Measurements from ENCODE around the gene WWC2. TPM values are rescaled to one million over a fixed set of nuclear protein-coding genes. Genes with fewer than 3 reads are reported as not detected.

The WWC2 gene
- polyA plus RNA-seq, 2 of the 4 experiments (the other 2 are of a cell fraction) = 14.9 to 26.9 TPM

- Histone ChIP-seq H3K4me2 (no peak overlapping the region), H3K9me3 (no peaks in the 10 kb centered on the region), H3K4me1 (no peaks in the 10 kb centered on the region), H3K4me3 (no peak overlapping the region), H3K27ac (no peak overlapping the region)
- ATAC-seq (no peak), FAIRE-seq (no peak), DNase-seq (ENCODE audit: low read depth in 1 of 2, low spot score in 1 of 2) (no peak)
- CTCF ChIA-PET = no interaction called here
- WGBS (ENCODE audit: missing lambda C conversion rate) = 88% methylated on average over 18 of the region's 20 CpGs
- POLR2A ChIA-PET = no interaction called here
- no peak for TF ChIP-seq CHD4 (IDR thresholded peaks at IDR 0.05; ENCODE audit: borderline replicate concordance)
- TF ChIP-seq CEBPB (IDR thresholded peaks at IDR 0.05) = no peak
- TF ChIP-seq MYC (IDR thresholded peaks at IDR 0.05; ENCODE audit: borderline replicate concordance, low read length) = no peak
- TF ChIP-seq ATOH8 (CRISPR knock-in tag; IDR thresholded peaks at IDR 0.05; ENCODE audit: low read depth) = no peak
- TF ChIP-seq ZC3H11A (IDR thresholded peaks at IDR 0.05) = no peak
- no peak for TF ChIP-seq RNF2 (IDR thresholded peaks at IDR 0.05; ENCODE audit: borderline replicate concordance, low read depth)
- no peak for TF ChIP-seq ZSCAN20 (CRISPR knock-in tag; IDR thresholded peaks at IDR 0.05)
- TF ChIP-seq HES2 (IDR thresholded peaks at IDR 0.05) = no peak
- no peak for TF ChIP-seq KDM5A (IDR thresholded peaks at IDR 0.05)
- no peak for TF ChIP-seq TP53 (CRISPR knock-in tag; IDR thresholded peaks at IDR 0.05)
- no peak for TF ChIP-seq JUN (IDR thresholded peaks at IDR 0.05)
- TF ChIP-seq TFCP2L1 (CRISPR knock-in tag; IDR thresholded peaks at IDR 0.05) = no peak
- TF ChIP-seq RAD21 (conservative IDR thresholded peaks at IDR 0.05 in 1 of 2, IDR thresholded peaks at IDR 0.05 in 1 of 2) = no peak
- TF ChIP-seq FOXS1 (CRISPR knock-in tag; IDR thresholded peaks at IDR 0.05) = no peak
- no peak for TF ChIP-seq HDAC2 (IDR thresholded peaks at IDR 0.05)
- no peak for TF ChIP-seq RCOR1 (IDR thresholded peaks at IDR 0.05; ENCODE audit: low read depth, low read length)
- TF ChIP-seq, protein P1, sequence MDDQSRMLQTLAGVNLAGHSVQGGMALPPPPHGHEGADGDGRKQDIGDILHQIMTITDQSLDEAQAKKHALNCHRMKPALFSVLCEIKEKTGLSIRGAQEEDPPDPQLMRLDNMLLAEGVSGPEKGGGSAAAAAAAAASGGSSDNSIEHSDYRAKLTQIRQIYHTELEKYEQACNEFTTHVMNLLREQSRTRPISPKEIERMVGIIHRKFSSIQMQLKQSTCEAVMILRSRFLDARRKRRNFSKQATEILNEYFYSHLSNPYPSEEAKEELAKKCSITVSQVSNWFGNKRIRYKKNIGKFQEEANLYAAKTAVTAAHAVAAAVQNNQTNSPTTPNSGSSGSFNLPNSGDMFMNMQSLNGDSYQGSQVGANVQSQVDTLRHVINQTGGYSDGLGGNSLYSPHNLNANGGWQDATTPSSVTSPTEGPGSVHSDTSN (IDR thresholded peaks at IDR 0.05) = no peak
- TF ChIP-seq EHF (CRISPR knock-in tag; IDR thresholded peaks at IDR 0.05) = no peak
- no peak for TF ChIP-seq SMC3 (IDR thresholded peaks at IDR 0.05)
Observed at GRCh38 chr4:183356173-183356830, 257.2 kb downstream of the WWC2 start.

DNA sequence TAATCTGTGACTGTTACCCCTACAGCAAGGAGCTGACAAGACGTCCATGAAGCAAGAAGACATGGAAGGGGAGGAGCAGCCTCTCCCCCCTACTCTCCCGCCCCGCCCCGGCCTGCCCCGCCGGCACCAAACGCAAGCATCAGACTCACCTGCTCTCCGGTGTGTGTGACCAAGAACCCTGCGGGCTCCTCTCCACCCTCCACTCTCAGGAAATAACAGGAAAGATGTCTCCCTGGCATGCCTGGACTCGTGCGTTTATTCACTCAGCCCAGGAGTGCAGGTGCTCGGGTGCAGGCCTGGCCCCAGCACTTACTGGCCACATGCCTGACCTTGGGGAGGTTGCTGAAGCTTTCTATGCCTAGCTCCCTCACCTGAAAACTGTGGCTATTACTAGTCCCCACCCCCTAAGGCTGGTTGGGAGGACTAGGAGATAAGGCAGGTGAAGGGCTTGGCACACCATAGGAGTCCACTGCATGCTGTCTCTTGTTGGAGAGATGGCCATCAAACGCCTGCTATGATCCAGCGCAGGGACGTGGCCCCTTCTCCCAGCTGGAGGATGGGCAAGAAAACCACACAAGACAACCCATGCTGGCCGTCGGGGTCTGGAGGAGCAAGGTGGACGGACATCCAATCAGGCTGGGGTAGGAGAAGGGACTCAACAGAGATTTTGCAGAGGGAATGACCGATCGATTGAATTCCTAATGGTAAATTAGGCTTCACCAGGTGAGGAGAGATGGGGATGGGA, 258.0 kb downstream of the WWC2 start:
- H3K27ac ChIP-seq = no peak overlapping the region

More for the DNA sequence above, 258.0 kb downstream of the WWC2 start:
- ATAC-seq (no peak), FAIRE-seq (no peak), DNase-seq (ENCODE audit: low read depth in 1 of 2, low spot score in 1 of 2) (no peak)
- POLR2A ChIA-PET = no interaction called here
- H3K4me1 ChIP-seq = no peaks in the 10 kb centered on the region
- no peak overlapping the region for H3K4me3 ChIP-seq
- CTCF ChIA-PET = no interaction called here
- no peaks in the 10 kb centered on the region for H3K9me3 ChIP-seq
- 54% methylated on average over 6 of the region's 20 CpGs for WGBS (ENCODE audit: missing lambda C conversion rate)
- no peak overlapping the region for H3K4me2 ChIP-seq
- no peak for TF ChIP-seq MAX (IDR thresholded peaks at IDR 0.05)
- no peak for TF ChIP-seq E2F6 (IDR thresholded peaks at IDR 0.05; ENCODE audit: borderline replicate concordance, low read depth)
- no peak for TF ChIP-seq MAFK (IDR thresholded peaks at IDR 0.05; ENCODE audit: partially characterized antibody)
- TF ChIP-seq SREBF2 (IDR thresholded peaks at IDR 0.05) = no peak
- no peak for TF ChIP-seq JUN (IDR thresholded peaks at IDR 0.05)
- TF ChIP-seq CEBPB (IDR thresholded peaks at IDR 0.05) = no peak
- no peak for TF ChIP-seq CHD2 (IDR thresholded peaks at IDR 0.05; ENCODE audit: low read length, partially characterized antibody)
- TF ChIP-seq NFE2L2 (conservative IDR thresholded peaks at IDR 0.05; ENCODE audit: low read length) = no peak
- no peak for TF ChIP-seq REST (IDR thresholded peaks at IDR 0.05)
- no peak for TF ChIP-seq CBX8 (IDR thresholded peaks at IDR 0.05)
- no peak for TF ChIP-seq KDM5A (IDR thresholded peaks at IDR 0.05)
- TF ChIP-seq ZC3H11A (IDR thresholded peaks at IDR 0.05) = no peak
- no peak for TF ChIP-seq POLR2AphosphoS2 (conservative IDR thresholded peaks at IDR 0.05; ENCODE audit: low read length)
- no peak for TF ChIP-seq RNF2 (IDR thresholded peaks at IDR 0.05; ENCODE audit: borderline replicate concordance, low read depth)
- TF ChIP-seq EP300 (IDR thresholded peaks at IDR 0.05) = no peak
- TF ChIP-seq RARB (CRISPR knock-in tag; IDR thresholded peaks at IDR 0.05) = no peak

Data from A549 (cell line).